Keratinocyte (primary cell): ENCODE measurements around the gene RPS25.
A peak's percentile ranks its signal among the peaks of the same experiment; 100 is the strongest.

Experiments used
- CTCF ChIP-seq, 3 experiments: IDR thresholded peaks in 1 of 3; conservative IDR thresholded peaks in 1 of 3; optimal IDR thresholded peaks in 1 of 3; 2 replicates in 2 of 3; 3 replicates in 1 of 3; pipeline versions ENCODE3 to v1.5.1; 2011; ENCODE audit warnings: low read length in 3 of 3, mild to moderate bottlenecking in 3 of 3, moderate library complexity in 2 of 3, control low read depth in 1 of 3, inconsistent platforms in 1 of 3; ENCODE audit not compliant: insufficient read depth in 2 of 3; ENCODE audit errors: extremely low read depth in 1 of 3
- EZH2 ChIP-seq: IDR thresholded peaks from one replicate; pipeline ENCODE4 v1.6.1; 2012; ENCODE audit warnings: inconsistent platforms, mild to moderate bottlenecking, low read length, moderate library complexity

GRCh38 chr11:119057000-119057769 is 39.0 kb upstream of the RPS25 start, which contains the start of gene HYOU1:
- TF ChIP-seq CTCF (optimal IDR thresholded peaks at IDR 0.05 in 1 of 3, IDR thresholded peaks at IDR 0.05 in 1 of 3, conservative IDR thresholded peaks at IDR 0.05 in 1 of 3; ENCODE audit: extremely low read depth in 1 of 3, insufficient read depth in 2 of 3, low read length in 3 of 3) (peak in 2 of 3 experiments; percentile 19 to 34), EZH2 (no peak)
